GM18517 (cell line): ENCODE data around the gene PRKCSH.
A peak's percentile ranks its signal among the peaks of the same experiment; 100 is the strongest.
"Not testable (repeated sequence)": the region's sequence is repeated elsewhere in the genome, so short reads cannot be mapped to it uniquely, and the experiment has no call there.

Source experiments
- ATAC-seq: cut with Tn5 transposase; IDR thresholded peaks from one replicate; pipeline ENCODE4 v1.9.1; 2021; ENCODE audit warnings: mild to moderate bottlenecking, moderate library complexity; ENCODE audit not compliant: unreplicated experiment

The PRKCSH gene

DNA sequence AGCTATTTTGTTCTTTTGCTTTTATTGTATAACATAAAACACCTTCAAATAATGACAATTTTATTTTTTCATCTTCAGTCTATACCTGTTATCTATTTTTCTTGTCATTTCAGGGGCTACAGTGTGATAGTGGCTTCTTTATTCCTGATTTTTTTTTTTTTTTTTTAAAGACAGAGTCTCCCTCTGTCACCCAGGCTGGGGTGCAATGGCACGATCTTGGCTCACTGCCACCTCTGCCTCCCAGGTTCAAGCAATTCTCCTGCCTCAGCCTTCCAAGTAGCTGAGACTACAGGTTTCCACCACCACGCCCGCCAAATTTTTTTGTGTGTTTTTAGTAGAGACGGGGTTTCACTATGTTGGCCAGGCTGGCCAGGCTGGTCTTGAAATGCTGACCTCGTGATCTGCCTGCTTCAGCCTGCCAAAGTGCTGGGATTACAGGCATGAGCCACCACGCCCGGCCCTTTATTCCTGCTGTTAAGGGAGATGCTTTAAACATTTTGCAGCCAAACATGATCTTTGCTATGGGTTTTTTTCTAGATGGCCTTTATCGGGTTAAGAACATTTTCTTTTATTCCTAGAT is 32.9 kb downstream of the PRKCSH start:
- ATAC-seq: not testable (repeated sequence)

DNA sequence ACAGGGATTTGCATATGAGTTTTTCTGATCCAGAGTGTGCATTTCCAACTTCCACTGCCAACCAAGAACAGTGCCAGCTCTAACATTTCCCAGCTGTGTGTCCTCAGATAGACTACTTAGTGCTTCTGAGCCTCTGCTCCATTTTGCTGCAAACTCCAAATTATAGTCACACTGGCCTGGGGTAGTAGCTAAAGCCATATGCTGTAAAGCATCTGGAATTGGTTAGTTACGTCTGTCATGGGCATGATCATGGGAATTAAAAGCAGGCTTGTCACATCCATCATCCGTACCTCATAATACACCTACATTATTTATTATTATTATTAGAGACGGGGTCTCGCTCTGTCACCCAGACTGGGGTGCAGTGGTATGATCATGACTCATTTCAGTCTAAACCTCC is 38.3 kb downstream of the PRKCSH start:
- ATAC-seq: no peak

DNA sequence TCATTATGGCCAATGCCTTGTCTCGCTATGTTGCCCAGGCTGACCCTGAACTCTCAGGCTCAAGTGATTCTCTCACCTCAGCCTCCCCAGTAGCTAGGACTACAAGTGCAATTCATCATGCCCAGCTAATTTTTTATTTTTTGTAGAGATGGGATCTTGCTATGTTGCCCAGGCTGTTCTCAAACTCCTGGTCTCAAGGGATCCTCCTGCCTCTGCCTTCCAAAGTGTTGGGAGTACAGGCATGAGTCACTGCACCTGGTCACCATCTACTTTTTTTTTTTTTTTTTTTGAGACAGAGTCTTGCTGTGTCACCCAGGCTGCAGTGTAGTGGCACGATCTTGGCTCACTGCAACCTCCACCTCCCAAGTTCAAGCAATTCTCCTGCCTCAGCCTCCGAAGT is 39.9 kb downstream of the PRKCSH start:
- not testable (repeated sequence) for ATAC-seq

DNA sequence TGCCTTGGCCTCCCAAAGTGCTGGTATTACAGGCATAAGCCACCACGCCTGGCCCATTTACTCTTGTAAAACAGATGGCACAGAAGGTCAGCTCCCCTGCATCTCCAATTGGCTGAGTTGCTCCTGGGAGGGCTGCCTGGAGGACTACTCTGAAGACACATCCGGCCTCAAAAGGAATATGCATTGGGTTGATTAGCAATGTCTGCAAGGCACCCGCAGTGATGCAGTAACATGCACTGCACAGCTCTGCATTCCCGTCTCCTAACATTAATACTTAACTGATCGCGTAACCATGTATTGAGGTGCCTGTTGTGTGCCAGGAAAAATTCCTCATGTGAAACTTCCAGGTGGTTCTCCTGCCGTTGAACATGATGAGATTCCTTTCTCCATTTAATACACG is 40.4 kb downstream of the PRKCSH start:
- no peak for ATAC-seq

DNA sequence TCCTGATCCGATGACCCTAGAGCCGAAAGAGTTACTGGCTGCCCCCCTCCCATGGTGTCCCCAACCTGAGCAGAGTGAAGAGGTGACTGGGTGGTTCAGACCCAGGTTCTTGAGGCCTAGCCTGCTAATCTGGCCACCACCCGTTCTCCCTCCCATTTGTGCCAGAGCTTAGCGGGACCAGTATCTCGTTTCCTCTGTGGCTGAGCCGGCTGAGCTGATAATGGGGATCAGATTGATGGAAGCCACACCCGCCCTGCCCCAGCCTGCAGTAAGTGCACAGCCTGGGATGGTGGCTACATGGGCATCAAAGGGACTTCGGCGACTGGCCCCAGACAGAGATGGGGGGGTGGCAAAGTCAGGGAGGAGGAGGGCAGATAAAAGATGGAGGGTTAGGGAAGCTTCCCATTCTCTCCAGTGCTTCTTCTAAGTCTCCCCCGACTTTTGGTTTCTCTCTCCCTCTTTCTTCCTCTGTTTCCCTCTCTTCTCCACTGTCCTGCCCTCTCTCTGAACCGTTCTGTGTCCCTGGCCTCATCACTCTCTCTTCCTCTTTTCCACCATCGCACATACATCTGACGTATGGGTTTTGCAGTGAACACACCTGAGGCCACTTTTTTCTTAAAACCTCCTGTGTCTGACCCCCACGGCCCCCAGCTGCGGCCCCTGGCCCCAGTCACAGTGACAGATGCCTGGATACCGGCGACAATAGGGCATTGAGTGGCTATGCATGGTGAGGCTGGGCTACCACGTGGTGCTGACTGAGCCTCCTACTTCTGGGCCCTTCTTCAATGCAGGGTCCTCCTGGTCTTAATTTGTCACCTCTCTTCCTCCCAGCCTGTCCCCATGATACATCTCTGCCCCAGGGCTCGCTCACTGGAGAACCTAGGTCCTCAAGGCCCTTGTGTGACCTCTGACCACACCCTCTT is 43.0 kb downstream of the PRKCSH start:
- ATAC-seq: no peak

DNA sequence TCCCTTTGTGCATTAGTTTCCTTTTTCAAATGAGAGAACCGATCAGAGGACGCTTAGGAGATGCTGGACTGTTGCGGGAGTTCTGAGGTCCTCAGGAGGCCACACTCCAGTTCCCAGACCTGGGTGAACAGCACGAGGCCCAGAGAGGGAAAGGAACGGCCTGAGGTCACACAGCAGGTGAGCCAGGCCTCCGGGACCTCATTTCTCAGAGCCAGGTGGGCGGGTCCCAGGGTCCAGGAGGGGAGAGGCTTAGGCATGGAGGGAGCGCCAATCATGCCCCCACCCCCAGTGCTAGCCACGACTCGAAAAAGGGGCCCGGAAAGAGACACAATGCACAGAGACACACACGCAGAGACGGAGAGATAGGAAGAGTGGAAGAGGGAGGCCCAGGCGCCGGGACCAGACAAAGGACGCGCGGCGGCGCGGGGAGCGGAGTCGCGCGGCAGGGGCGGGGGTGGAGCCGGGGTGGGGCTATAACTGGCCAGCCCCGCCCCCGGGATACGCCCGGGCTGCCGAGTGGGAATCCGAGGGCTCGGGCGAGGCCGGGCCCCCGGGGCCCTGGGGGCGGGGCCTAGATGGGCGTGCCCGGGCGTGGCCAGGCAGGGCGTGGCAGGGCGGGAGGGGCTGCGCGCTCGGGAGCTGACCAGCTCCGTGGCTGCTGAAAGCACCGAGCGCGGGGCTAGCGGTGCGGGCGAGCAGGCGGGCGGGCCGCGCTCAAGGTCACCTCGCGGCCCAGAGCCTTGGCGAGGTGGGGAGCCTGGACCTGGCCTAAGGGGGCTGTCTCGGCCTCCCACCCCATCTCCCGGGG is 43.9 kb downstream of the PRKCSH start:
- no peak for ATAC-seq

DNA sequence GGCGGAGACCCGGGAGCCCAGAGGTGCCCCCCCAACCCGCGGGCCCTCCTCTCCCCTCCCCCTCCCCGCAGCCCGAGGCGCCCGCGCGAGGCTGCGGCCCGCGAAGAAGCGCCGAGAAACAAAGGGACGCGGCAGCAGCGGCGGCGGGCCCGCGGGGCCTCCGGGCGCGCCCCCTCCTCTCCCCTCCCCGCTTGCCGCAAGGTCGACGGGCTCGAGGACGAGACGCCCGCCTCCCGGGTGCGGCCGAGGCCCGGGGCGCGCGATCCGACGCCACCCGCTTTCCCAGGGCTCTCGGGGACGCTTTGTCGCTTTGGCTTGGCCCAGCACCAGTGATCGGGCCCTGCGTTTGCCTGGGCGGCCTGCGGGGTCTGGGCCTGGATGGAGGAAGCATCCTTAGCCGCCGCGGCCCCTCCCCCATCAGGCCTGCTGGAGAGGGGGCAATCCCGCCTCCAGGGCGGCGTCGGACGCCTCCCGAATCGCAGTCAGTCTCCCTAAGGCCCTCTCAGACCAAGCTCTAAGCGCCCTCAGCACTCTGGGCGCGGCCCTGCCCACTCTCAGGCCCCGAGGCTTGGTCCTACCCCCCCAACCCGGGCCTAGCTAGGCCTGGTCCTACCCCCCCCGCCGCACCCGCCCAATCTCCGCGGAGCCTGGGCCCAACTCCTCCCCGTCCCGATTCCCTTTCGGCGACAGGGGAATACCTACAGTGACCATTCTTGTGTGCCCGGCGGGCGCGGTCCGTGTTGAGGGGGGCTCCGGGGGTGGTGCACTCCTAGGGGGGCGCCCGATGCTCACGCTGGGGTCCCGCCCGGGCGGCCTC is 44.7 kb downstream of the PRKCSH start:
- ATAC-seq: no peak

DNA sequence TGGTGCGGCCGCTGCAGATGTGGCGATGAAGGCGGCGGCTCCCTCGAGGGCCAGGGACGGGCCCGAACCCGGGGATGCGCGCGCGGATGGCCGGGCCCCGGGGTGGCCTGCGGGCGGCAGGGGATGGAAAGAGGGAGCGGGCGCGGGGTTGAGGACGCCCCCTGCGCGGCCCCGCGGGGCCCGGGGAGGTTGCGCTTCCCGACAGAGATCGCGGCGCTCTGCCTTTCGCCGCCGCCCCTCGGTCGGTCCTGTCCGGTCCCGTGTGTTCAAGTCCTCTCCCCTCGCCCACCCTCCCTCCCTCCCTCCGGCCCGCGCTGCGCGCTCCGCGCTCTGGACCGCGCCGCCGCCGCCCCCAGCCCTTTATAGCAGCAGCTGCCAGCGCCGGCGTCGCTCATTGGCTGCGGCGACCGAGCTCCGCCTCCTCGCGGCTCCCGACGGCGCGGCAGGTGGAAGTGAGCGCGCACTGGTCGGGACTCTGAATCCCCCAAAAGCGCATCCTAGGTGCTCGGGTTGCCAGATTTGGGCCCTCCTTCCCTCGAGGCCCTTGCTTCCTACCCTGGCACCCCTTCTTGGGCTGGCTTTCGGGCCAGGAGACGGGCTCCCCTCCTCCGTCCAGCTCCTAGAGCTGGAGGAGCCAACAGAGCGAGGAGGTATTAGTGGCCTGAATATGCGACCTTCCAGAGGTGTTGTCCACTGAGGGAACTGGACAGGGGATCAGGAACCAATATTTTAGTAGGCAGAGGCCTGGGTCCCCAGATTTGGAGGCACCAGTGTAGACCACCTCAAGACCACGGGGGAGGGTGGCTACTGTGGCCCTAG is 45.5 kb downstream of the PRKCSH start, which contains the start of gene ELAVL3:
ELAVL3 (minus strand) TSS at position 332 of the 819 bp plus-strand sequence. CDS start 438 bp downstream, outside the sequence.
- no peak for ATAC-seq

DNA sequence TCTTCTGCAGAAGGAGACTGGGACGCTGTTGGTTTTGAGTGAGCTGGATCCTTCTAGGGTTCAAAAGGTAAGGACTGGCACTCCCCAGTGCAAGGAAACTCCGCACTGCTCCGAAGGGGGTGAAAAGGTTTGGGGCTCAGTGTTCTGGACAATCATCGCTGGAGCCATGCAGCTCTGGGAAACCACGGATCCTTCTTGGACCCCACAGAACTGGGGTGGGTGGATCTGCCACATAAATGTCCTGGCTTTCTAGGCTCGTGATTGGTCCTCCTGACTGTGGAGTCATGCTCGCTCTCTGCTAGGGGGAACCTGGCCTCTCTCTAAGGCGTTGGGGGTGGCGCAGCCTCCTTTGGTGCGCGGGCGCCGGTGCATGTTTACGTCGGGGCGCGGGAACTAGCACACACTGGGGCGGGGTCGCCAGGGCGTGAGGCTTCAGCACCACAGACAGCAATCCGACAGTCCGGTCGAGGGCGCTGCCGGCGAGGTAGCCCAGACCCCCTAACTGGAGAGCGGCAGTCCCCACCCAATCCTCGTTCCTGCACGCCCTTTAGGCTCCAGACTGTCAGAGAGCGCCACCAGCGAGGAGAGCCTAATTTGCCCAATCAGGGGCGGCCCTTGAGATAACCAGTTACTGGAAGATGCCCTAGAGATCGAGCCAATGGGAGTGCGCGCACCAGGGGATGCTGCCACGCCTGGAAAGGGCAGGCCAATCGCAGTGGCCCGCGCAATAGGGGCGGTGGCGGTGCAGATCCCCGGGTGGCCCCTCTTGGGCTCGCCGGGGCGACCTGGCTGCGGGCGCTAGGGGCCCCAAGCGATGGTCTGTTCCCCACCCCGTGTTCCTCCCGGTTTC is 46.3 kb downstream of the PRKCSH start:
- ATAC-seq: peak; percentile 48

DNA sequence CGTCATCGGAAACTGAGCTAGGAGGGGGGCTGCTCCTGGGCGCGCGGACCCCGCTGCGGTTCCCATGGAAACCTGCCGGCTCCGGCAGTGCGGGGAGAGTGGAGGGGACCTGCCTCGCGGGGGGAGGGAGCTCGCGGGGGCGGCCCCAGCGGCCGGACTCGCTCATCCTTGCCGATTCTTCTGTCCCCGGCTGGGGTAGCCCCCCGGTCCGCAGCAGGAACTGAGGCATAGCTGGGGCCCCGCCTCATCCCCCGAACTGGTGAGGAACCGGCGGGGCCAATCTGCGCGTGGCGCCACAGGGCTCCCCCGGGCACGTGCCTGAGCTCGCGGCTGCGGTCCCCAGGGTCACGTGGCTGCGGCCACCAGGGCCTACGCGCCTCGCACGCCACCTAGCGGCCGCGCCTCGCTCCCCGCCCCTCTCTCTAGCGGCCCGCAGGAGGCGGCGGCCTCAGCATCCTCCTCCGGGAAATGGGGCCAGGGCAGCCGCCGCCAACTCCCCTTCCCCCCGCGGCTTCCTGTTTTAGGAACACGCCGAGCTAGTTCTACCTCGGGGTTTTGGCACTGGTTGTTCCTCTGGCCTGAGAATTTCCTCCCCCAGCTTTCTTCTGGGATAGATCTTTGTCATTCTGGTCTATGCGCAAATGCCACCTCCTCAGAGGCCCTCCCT is 47.1 kb downstream of the PRKCSH start:
- peak; percentile 49 for ATAC-seq

DNA sequence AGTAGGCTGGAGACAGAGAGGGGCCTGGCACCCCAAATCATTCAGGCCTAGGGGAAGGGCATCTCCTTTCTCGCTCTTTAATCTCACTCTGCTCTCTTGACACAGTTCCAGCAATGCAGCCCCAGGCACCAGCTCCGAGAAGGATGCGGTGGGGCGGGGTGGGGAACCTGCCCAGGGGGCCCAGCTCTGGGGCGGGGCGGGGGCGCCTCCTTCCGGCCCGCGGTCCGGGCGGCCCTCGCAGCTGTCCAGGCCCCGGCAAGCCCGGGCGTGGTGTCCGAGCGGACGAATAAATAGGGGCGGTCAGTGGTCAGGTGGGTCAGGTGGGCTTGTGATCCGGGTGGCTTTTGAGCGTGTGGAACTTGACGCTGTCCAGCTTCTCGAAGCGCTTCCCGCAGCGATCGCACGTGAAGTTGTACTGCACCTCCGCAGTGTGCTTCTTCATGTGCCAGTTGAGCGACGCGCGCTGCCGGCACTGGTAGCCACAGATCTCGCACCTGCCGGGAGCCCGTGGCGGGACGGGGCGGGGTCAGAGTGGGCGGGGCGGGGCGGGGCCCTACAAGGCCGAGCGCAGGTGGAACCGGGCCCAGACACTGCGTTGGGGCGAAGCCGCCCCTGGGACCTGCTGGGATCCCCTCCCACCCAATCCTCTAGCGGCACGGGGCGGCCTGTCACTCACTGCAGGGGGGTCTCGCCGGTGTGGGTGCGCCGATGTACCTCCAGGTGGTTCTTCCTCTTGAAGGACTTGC is 48.1 kb downstream of the PRKCSH start:
- no peak for ATAC-seq

DNA sequence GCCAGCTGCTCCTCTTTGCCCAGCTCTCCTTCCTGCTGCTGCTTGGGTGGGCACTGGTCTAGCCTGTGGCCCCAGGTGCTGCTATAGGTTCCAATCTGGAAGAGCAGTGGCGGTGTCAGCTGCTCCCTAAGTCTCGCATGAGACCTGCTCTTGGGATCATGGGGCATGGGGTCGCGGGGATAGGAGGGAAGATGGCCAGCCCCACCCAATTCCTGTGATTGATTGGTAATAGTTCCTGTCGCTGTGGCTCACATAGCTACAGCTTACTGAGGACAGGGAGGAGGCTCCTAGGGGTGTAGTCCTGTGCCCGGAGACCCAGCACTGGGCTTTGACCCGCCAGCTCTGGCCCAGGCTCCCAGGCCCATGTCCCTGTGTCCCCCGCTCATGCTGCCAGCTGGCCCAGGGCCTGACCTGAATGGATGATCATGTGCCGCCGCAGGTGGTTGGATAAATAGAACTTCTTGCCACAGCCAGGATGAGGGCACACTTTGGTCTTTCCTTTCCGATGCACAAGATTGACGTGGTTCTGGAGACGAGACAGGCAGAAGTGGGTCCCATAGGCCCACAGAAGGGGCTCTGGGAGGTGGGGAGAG is 49.9 kb downstream of the PRKCSH start:
- no peak for ATAC-seq

DNA sequence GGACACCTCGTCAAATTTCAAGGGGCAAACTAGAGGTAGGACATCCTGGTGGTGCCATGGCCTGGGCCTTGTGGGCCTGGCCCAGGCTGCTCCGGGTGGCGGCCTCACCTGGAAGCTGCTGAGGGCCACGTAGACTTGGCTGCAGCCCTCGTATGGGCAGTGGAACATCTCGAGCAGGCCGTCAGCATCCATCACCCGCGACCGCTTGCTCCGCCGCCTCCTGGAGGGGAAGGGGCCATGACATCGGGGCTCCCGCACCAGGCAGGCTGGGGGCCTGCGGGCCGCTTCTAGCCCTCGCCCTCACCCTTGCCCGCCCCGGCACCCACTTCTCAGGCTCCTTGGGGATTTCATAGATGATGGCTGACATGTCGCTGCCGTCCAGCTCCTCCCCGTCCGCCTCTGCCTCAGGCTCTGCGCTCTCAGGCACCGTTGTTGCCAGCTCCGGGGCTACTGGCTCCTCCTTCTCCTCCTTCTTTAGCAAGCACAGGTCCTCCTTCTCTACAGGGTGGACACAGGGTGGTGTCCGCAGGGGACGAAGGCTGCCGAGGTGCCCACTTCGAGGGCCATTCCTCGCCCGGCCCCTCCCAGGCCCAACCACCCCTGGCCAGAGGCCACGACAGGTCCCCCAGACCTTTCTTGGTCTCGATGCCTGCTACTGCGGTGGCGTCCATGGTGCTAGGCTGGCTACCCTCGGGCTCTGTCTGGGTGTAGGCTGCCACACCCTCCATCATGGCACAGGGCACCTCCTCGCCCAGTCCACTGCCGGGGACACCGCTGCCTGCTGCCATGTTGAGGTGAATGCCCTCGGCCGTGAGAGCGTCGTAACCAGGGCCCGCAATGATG is 51.4 kb downstream of the PRKCSH start:
- no peak for ATAC-seq

DNA sequence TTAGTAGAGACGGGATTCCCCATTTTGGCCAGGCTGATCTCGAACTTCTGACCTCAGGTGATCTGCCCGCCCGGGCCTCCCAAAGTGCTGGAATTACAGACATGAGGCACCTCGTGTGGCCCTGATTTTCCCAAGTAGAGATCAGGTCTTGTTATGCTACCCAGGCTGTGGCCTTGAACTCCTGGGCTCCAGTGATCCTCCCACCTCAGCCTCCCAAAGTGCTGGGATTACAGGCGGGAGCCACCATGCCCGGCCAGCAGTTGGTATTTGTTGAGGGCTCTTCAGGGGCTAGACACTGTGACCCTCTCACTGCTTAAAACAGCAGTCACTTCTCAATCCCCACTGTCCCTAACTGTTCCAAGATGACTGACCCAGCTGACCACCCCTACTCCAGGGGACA is 53.9 kb downstream of the PRKCSH start:
- ATAC-seq: no peak

DNA sequence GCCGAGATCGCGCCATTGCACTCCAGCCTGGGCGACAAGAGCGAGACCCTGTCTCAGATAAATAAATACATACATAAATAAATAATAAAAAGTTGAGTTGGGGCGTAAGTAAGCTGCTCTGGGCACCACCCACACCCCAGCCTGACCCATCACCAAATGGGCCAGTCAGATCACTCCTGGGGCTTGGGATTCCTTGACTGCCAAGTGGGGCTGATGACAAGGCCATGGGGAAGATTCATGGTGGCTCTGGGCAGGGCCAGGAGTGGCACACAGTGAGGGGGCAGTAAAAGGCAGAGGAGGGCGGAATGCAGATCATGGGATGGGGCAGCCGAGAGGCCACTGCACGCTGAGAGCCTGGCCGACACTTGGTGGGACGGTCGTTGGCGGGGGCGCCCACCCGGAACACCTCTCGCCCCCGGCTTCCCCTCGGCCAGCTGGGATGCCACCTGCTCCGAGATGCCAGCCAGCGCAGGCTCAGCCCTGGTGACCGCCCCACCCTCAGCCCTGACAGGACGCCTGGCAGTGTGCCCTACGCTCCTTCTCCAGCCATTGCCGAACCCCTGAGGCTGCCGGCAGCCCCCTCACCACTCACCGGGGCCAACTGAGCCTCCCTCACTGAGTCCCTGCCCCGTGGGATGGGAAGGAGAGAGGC is 59.3 kb downstream of the PRKCSH start:
- ATAC-seq: no peak

DNA sequence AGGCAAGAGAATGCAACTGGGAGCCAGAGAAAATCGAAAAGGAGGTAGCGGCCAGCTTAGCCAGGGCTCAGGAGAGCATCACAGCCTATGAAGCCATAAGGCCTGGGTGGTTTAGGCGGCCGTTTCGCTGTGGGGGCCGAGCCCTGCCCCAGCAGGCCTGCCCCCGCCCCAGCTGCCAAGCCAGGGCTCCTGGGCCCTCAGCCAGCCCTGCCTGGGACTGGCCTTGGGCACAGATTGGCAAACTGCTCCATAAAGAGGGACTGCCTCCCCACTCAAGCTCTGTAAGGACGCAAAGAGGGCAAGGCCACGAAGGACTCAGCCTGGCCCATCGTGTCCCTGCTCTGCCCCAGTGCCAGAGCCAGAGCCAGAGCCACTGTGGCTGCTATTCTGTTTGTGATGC is 60.0 kb downstream of the PRKCSH start:
- no peak for ATAC-seq
